Progenitor cell of endocrine pancreas (in vitro differentiated cells): ENCODE results near the gene HES5. TPM values are rescaled to one million over a fixed set of nuclear protein-coding genes. Genes with fewer than 3 reads are reported as not detected.

Experiments used
- DNase-seq: peaks from one replicate; pipeline ENCODE4 v3.0.0; 2021; ENCODE audit warnings: low spot score; ENCODE audit not compliant: unreplicated experiment
- H3K27ac Mint-ChIP-seq: 2 replicates; pipeline ENCODE4 v1.8.0; 2021; ENCODE audit warnings: mild to moderate bottlenecking, moderate library complexity, mixed read lengths
- H3K27me3 Mint-ChIP-seq: 2 replicates; pipeline ENCODE4 v1.8.0; 2021; ENCODE audit warnings: mixed read lengths
- H3K36me3 Mint-ChIP-seq: 2 replicates; pipeline ENCODE4 v1.8.0; 2022; ENCODE audit warnings: mixed read lengths; ENCODE audit not compliant: insufficient read depth
- H3K4me1 Mint-ChIP-seq: 2 replicates; pipeline ENCODE4 v1.8.0; 2021; ENCODE audit warnings: low read depth, mixed read lengths
- H3K4me3 Mint-ChIP-seq: 2 replicates; pipeline ENCODE4 v1.8.0; 2021; ENCODE audit warnings: low read depth, mild to moderate bottlenecking, moderate library complexity, mixed read lengths
- H3K9me3 Mint-ChIP-seq: 2 replicates; pipeline ENCODE4 v1.8.0; 2021; ENCODE audit warnings: low read depth, mixed read lengths
- total RNA-seq: library from RNA; stranded (reverse); gene quantifications from 2 replicates; pipeline ENCODE4 v1.2.1, GENCODE V29; 2021
- TF ChIP-seq, protein P1 (sequence below): fragments of 200-600 bp; sonication (generic); IDR thresholded peaks from one replicate; pipeline ENCODE4 v1.5.0; 2021; ENCODE audit warnings: antibody characterized with exemption, mild to moderate bottlenecking; ENCODE audit not compliant: unreplicated experiment

The HES5 gene
- total RNA-seq, 1 donor from 2014 or later = 0.36 TPM

DNA sequence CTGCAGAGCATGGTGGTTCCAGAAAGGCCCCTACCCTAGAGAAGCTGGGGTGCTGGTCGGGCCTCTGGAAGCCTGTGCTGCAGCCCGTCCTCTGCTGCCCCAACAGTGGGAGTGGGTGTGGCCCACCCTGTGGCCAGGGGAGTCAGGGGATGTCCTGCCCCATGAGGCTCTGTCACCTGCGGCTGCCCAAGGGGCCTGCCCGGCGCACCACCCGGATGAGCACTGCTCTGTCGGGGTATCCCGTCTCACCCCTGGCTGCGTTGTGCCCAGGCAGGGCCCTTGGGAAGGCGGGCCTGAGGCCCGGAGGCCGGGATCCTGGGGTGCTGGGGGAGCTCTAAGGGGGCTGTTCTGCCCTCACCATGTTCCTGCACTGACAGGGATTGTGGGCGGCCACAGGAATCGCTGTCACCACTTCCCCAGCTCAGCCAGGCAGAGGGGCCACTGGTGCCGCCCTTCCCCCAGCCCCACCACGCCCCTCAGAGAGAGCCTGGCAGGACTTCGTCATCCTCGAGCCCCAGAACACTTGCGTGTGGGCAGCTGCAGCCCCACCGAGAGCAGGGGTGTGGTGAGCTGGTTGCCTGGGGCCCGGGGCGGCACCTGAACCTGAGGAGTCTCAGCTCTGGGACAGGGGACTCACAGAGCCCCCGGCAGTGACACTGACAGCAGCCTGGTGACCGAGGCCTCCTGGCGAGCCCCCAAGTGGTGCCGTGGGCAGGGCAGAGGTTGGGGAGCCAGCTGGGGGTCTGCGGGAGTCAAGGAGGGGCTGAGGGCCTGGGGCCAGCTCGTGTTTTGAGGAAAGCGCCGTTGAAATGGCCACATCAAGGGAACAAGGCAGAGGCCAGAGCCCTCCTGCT lies 23.8 kb downstream of the HES5 start:
- Mint-ChIP-seq H3K36me3 (peaks cover 1% of the 10 kb centered on the region), H3K9me3 (no peaks in the 10 kb centered on the region), H3K4me1 (no peaks in the 10 kb centered on the region), H3K4me3 (no peak overlapping the region), H3K27me3 (no peaks in the 10 kb centered on the region), H3K27ac (no peak overlapping the region)
- no peak for DNase-seq
- TF ChIP-seq, protein P1, sequence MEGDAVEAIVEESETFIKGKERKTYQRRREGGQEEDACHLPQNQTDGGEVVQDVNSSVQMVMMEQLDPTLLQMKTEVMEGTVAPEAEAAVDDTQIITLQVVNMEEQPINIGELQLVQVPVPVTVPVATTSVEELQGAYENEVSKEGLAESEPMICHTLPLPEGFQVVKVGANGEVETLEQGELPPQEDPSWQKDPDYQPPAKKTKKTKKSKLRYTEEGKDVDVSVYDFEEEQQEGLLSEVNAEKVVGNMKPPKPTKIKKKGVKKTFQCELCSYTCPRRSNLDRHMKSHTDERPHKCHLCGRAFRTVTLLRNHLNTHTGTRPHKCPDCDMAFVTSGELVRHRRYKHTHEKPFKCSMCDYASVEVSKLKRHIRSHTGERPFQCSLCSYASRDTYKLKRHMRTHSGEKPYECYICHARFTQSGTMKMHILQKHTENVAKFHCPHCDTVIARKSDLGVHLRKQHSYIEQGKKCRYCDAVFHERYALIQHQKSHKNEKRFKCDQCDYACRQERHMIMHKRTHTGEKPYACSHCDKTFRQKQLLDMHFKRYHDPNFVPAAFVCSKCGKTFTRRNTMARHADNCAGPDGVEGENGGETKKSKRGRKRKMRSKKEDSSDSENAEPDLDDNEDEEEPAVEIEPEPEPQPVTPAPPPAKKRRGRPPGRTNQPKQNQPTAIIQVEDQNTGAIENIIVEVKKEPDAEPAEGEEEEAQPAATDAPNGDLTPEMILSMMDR = no peak

DNA sequence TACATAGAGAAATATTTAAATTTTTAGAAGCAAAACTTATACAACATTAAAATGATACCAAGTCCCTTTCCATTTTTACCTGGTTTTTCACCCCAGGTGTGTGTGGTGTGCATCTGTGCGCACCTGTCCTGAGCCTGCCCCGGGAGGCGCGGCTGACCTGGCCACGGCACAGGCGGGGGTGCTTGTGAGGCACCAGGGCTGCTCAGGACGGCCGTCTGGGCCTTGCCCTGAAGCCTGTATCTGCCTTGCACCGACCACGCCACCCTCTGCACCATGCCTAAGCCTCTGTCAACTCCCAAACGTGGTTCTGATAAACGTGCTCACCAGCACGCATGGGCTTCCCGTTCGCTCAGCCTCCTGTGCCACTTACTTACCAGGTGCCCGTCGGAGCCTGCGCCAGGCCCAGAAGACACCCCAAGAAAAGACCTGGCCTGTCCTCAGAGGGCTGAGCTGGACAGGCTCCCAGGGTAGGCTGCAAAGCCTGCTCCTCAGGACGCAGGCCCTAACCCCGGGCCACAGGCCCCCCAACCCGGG lies 24.5 kb downstream of the HES5 start:
- TF ChIP-seq, protein P1 = no peak
- no peak for DNase-seq
- Mint-ChIP-seq H3K4me3 (no peak overlapping the region), H3K9me3 (no peaks in the 10 kb centered on the region), H3K27ac (no peak overlapping the region), H3K36me3 (peaks cover 1% of the 10 kb centered on the region), H3K27me3 (no peaks in the 10 kb centered on the region), H3K4me1 (no peaks in the 10 kb centered on the region)

DNA sequence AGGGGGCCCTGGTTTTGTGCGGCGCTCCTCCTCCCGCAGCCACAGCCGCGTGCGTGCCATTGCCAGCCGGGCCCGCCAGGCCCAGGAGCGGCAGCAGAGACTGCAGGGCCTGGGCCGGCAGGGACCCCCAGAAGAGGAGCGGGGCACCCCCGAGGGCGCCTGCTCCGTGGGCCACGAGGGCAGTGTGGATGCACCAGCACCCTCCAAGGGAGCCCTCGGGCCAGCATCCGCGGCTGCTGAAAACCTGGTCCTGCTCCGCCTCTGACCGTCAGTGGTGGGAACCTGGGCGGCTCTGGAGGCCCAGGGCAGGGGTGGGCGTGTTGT lies 25.2 kb downstream of the HES5 start:
- Mint-ChIP-seq H3K27ac (no peak overlapping the region), H3K4me1 (no peaks in the 10 kb centered on the region), H3K9me3 (no peaks in the 10 kb centered on the region), H3K36me3 (peaks cover 1% of the 10 kb centered on the region), H3K4me3 (no peak overlapping the region), H3K27me3 (no peaks in the 10 kb centered on the region)
- no peak for DNase-seq
- TF ChIP-seq, protein P1 = no peak

DNA sequence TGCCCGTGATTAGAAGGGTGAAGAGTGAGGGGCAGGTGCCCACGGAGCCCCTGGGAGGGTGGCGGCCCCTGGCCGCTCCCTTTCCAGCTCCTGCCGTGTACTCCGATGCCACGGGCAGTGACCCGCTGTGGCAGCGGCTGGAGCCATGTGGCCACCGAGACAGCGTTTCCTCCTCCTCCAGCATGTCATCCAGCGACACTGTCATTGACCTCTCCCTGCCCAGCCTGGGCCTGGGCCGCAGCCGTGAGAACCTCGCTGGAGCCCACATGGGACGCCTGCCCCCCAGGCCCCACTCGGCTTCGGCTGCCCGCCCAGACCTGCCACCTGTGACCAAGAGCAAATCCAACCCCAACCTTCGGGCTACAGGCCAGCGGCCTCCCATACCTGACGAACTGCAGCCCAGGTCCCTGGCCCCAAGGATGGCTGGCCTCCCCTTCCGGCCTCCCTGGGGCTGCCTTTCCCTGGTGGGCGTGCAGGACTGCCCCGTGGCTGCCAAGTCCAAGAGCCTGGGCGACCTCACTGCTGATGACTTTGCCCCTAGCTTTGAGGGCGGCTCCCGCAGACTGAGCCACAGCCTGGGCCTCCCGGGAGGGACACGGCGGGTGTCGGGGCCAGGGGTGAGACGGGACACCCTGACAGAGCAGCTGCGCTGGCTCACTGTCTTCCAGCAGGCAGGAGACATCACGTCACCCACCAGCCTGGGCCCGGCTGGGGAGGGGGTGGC lies 25.7 kb downstream of the HES5 start:
- TF ChIP-seq, protein P1 = no peak
- Mint-ChIP-seq H3K9me3 (no peaks in the 10 kb centered on the region), H3K4me3 (no peak overlapping the region), H3K27ac (no peak overlapping the region), H3K36me3 (peaks cover 1% of the 10 kb centered on the region), H3K4me1 (no peaks in the 10 kb centered on the region), H3K27me3 (no peaks in the 10 kb centered on the region)
- no peak for DNase-seq

DNA sequence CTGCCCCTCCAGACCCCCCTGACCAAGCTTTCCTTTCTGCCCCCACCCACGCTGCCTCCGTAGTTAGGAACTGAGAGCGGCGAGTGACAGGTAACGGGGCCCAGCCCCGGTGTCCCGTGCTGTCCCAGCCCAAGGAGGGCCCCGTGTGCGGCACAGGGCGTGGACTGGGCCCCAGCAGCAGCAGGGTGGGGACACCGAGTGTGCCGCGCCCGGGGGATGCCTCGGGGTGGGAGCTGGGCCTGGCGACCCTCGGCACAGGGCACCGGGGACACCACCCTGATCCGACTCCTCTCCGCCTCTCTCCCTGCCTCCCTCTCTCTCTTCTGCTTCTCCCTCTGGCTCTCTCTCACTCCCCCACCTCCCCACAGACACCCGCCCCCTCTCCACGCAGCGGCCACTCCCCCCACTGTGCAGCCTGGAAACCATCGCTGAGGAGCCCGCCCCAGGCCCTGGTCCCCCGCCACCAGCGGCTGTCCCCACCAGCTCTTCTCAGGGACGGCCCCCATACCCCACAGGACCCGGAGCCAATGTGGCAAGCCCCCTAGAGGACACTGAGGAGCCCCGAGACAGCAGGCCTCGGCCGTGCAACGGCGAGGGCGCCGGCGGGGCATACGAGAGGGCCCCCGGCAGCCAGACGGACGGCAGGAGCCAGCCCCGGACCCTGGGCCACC lies 26.4 kb downstream of the HES5 start:
- H3K4me1 Mint-ChIP-seq = no peaks in the 10 kb centered on the region
- peaks cover 1% of the 10 kb centered on the region for H3K36me3 Mint-ChIP-seq
- no peaks in the 10 kb centered on the region for H3K9me3 Mint-ChIP-seq
- TF ChIP-seq, protein P1 = no peak
- no peaks in the 10 kb centered on the region for H3K27me3 Mint-ChIP-seq
- no peak overlapping the region for H3K27ac Mint-ChIP-seq
- no peak for DNase-seq
- no peak overlapping the region for H3K4me3 Mint-ChIP-seq
